ENCODE results near the gene UBA3. TPM values are rescaled to one million over a fixed set of nuclear protein-coding genes. Genes with fewer than 3 reads are reported as not detected.

The UBA3 gene
- total RNA-seq, 1 experiment from 2014 or later: 48.4 TPM

- Histone ChIP-seq H3K27me3 (no peaks in the 10 kb centered on the region), H3K36me3 (no peaks in the 10 kb centered on the region), H3K27ac (peak overlapping the region; percentile 30), H3K4me1 (peaks cover 24% of the 10 kb centered on the region), H3K4me3 (no peak overlapping the region), H3K9me3 (replicated peaks) (no peaks in the 10 kb centered on the region)
- peak; percentile 15 to 67 for DNase-seq
Observed at GRCh38 chr3:69113536-69113935, 33.4 kb upstream of the UBA3 start.

GRCh38 chr3:69110941-69111546, 30.9 kb upstream of the UBA3 start:
- H3K27ac ChIP-seq: no peak overlapping the region
- no peak overlapping the region for H3K4me3 ChIP-seq
- H3K27me3 ChIP-seq: no peaks in the 10 kb centered on the region
- H3K9me3 ChIP-seq (replicated peaks): no peaks in the 10 kb centered on the region
- no peaks in the 10 kb centered on the region for H3K36me3 ChIP-seq
- no peak for DNase-seq
- peaks cover 12% of the 10 kb centered on the region for H3K4me1 ChIP-seq

- Histone ChIP-seq H3K9me3 (replicated peaks) (no peaks in the 10 kb centered on the region), H3K36me3 (no peaks in the 10 kb centered on the region; the same call in 1 of the 2 replicates), H3K4me3 (no peak overlapping the region), H3K4me1 (peaks cover 7% of the 10 kb centered on the region), H3K27me3 (no peaks in the 10 kb centered on the region), H3K27ac (no peak overlapping the region)
- no peak for DNase-seq
Observed at GRCh38 chr3:69108811-69109210, 28.6 kb upstream of the UBA3 start.

- no peak for DNase-seq
- Histone ChIP-seq H3K27me3 (no peaks in the 10 kb centered on the region), H3K4me3 (no peak overlapping the region), H3K4me1 (no peaks in the 10 kb centered on the region), H3K36me3 (no peaks in the 10 kb centered on the region; the same call in 1 of the 2 replicates), H3K27ac (no peak overlapping the region), H3K9me3 (replicated peaks) (no peaks in the 10 kb centered on the region)
Observed at GRCh38 chr3:69107841-69108240, 27.7 kb upstream of the UBA3 start.

GRCh38 chr3:69105320-69105719, 25.2 kb upstream of the UBA3 start:
- H3K27ac ChIP-seq: no peak overlapping the region
- no peaks in the 10 kb centered on the region; the same call in 1 of the 2 replicates for H3K36me3 ChIP-seq
- no peaks in the 10 kb centered on the region for H3K27me3 ChIP-seq
- H3K4me1 ChIP-seq: no peaks in the 10 kb centered on the region
- no peaks in the 10 kb centered on the region for H3K9me3 ChIP-seq (replicated peaks)
- DNase-seq: no peak
- H3K4me3 ChIP-seq: no peak overlapping the region

GRCh38 chr3:69104586-69104985, 24.4 kb upstream of the UBA3 start:
- DNase-seq: no peak
- Histone ChIP-seq H3K36me3 (no peaks in the 10 kb centered on the region; the same call in 1 of the 2 replicates), H3K4me1 (no peaks in the 10 kb centered on the region), H3K27ac (no peak overlapping the region), H3K27me3 (no peaks in the 10 kb centered on the region), H3K9me3 (replicated peaks) (no peaks in the 10 kb centered on the region), H3K4me3 (no peak overlapping the region)

GRCh38 chr3:69103123-69103522, 23.0 kb upstream of the UBA3 start:
- H3K9me3 ChIP-seq (replicated peaks): no peaks in the 10 kb centered on the region
- H3K27me3 ChIP-seq: no peaks in the 10 kb centered on the region
- no peak overlapping the region for H3K4me3 ChIP-seq
- H3K27ac ChIP-seq: no peak overlapping the region
- DNase-seq: no peak
- no peaks in the 10 kb centered on the region for H3K4me1 ChIP-seq
- no peaks in the 10 kb centered on the region; the same call in 1 of the 2 replicates for H3K36me3 ChIP-seq

GRCh38 chr3:69102384-69102783, 22.2 kb upstream of the UBA3 start:
- no peaks in the 10 kb centered on the region; the same call in 1 of the 2 replicates for H3K36me3 ChIP-seq
- H3K27ac ChIP-seq: no peak overlapping the region
- H3K27me3 ChIP-seq: no peaks in the 10 kb centered on the region
- DNase-seq: no peak
- H3K4me3 ChIP-seq: no peak overlapping the region
- H3K4me1 ChIP-seq: no peaks in the 10 kb centered on the region
- no peaks in the 10 kb centered on the region for H3K9me3 ChIP-seq (replicated peaks)

GRCh38 chr3:69099576-69099975, 19.4 kb upstream of the UBA3 start:
- H3K4me1 ChIP-seq: peaks cover 4% of the 10 kb centered on the region; the same call in 1 of the 2 replicates
- no peaks in the 10 kb centered on the region for H3K9me3 ChIP-seq (replicated peaks)
- no peak overlapping the region for H3K27ac ChIP-seq
- DNase-seq: no peak
- H3K27me3 ChIP-seq: no peaks in the 10 kb centered on the region
- no peaks in the 10 kb centered on the region; the same call in 1 of the 2 replicates for H3K36me3 ChIP-seq
- H3K4me3 ChIP-seq: no peak overlapping the region

- Histone ChIP-seq H3K27me3 (no peaks in the 10 kb centered on the region), H3K4me3 (no peak overlapping the region), H3K36me3 (no peaks in the 10 kb centered on the region; the same call in 1 of the 2 replicates), H3K4me1 (peaks cover 4% of the 10 kb centered on the region; the same call in 1 of the 2 replicates), H3K27ac (no peak overlapping the region), H3K9me3 (replicated peaks) (no peaks in the 10 kb centered on the region)
- no peak for DNase-seq
Observed at GRCh38 chr3:69097407-69098086, 17.4 kb upstream of the UBA3 start.

GRCh38 chr3:69096299-69096698, 16.1 kb upstream of the UBA3 start:
- Histone ChIP-seq H3K36me3 (no peaks in the 10 kb centered on the region), H3K4me3 (no peak overlapping the region), H3K4me1 (peaks cover 12% of the 10 kb centered on the region), H3K27me3 (no peaks in the 10 kb centered on the region), H3K27ac (no peak overlapping the region), H3K9me3 (replicated peaks) (no peaks in the 10 kb centered on the region)
- no peak for DNase-seq

GRCh38 chr3:69095636-69096035, 15.5 kb upstream of the UBA3 start:
- no peak overlapping the region for H3K27ac ChIP-seq
- H3K36me3 ChIP-seq: no peaks in the 10 kb centered on the region
- H3K9me3 ChIP-seq (replicated peaks): no peaks in the 10 kb centered on the region
- no peaks in the 10 kb centered on the region for H3K27me3 ChIP-seq
- H3K4me1 ChIP-seq: peaks cover 12% of the 10 kb centered on the region
- no peak overlapping the region for H3K4me3 ChIP-seq
- peak; percentile 7 to 16 for DNase-seq

- DNase-seq: no peak
- H3K9me3 ChIP-seq (replicated peaks): no peaks in the 10 kb centered on the region
- H3K27ac ChIP-seq: no peak overlapping the region
- H3K27me3 ChIP-seq: no peaks in the 10 kb centered on the region
- H3K4me1 ChIP-seq: peaks cover 12% of the 10 kb centered on the region
- H3K36me3 ChIP-seq: no peaks in the 10 kb centered on the region
- H3K4me3 ChIP-seq: no peak overlapping the region
Observed at GRCh38 chr3:69094467-69095205, 14.5 kb upstream of the UBA3 start.

- Histone ChIP-seq H3K36me3 (no peaks in the 10 kb centered on the region), H3K27ac (no peak overlapping the region), H3K4me1 (peaks cover 12% of the 10 kb centered on the region), H3K9me3 (replicated peaks) (no peaks in the 10 kb centered on the region), H3K27me3 (no peaks in the 10 kb centered on the region), H3K4me3 (no peak overlapping the region)
- no peak for DNase-seq
Observed at GRCh38 chr3:69092030-69092516, 11.9 kb upstream of the UBA3 start.
